Measurements from ENCODE around the gene STMN1. TPM values are rescaled to one million over a fixed set of nuclear protein-coding genes. Genes with fewer than 3 reads are reported as not detected.

The STMN1 gene
- total and polyA plus RNA-seq, 2 of the 8 experiments (the other 6 are each of a cell fraction or from before 2014, with no cell fraction given), result 116 to 564 TPM

DNA sequence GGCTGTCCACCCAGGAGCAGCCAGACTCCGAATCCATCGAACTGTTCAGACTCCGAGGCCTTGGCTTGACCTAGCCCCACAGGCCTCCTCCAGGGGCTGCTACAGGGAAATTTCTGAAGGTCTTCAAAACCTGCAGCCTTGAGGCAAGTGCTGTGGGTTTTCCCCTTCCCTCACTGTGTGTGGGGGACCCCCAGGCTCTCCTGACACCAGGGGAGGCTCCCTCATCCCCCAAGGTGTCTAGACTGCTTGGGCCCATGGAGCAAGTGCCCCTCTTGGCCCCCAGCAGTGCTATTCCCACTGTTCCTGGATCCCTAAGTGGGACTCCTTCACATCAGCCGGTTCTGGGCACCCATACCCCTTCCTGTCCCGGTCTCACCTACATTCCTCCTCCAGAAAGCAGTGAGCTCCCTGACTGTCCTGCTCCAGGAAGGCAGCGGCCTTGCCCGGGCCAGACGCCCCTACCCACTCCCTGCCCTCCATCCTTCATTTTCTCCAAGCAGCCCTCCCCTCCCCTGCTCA, 31.5 kb downstream of the STMN1 start:
- POLR2A ChIA-PET (ENCODE audit: partially characterized antibody), result interaction anchor here (0.7 to 4.1 kb wide), 22 partner anchors 8 to 161 kb away, joined by 3 to 29 read pairs (median 6); partner anchors contain the start of genes MTFR1L, PAFAH2 and STMN1
- H3K9ac ChIP-seq (replicated peaks in 1 of 4; ENCODE audit: extremely low read depth in 1 of 4, low read depth in 3 of 4, low read length in 3 of 4), result peak overlapping the region in 1 of 4 experiments; percentile 20; a peak in 1 of 7 replicates
- no peak for FAIRE-seq

More for the DNA sequence above, 31.5 kb downstream of the STMN1 start:
- H3K14ac ChIP-seq (ENCODE audit: insufficient read length), result no peak overlapping the region
- H3K4me3 ChIP-seq (ENCODE audit: extremely low read depth in 1 of 4, insufficient read depth in 2 of 4, low read depth in 3 of 4, low read length in 4 of 4), result peak overlapping the region; percentile 26 to 69 (median 48)
- peak overlapping the region; percentile 68 to 79 for H3K4me2 ChIP-seq (ENCODE audit: insufficient read depth in 1 of 2, low read depth in 2 of 2, low read length in 2 of 2)
- H3K23me2 ChIP-seq (ENCODE audit: low read depth, low read length), result peaks cover 8% of the 10 kb centered on the region
- H3K18ac ChIP-seq (ENCODE audit: extremely low read depth, low read length), result peak overlapping the region; percentile 48
- no peak overlapping the region for H2BK120ac ChIP-seq (replicated peaks; ENCODE audit: low read depth, low read length)
- no peak overlapping the region for H3K27ac ChIP-seq (ENCODE audit: low read depth, low read length)
- WGBS, 2 experiments (ENCODE audit: extremely low coverage in 1 of 2, insufficient coverage in 1 of 2, insufficient read length in 1 of 2, insufficient replicate concordance in 2 of 2, low coverage in 1 of 2, low lambda C conversion rate in 2 of 2, missing lambda C conversion rate in 1 of 2), result 47% methylated on average over 8 of the region's 8 CpGs; no CpG with 5 or more reads in 1 of the 2 experiments
- H2BK20ac ChIP-seq (ENCODE audit: low read length), result no peak overlapping the region
- peaks cover 2% of the 10 kb centered on the region for H3K79me1 ChIP-seq (ENCODE audit: low read depth, low read length)
- H3K36me3 ChIP-seq (ENCODE audit: control insufficient read depth in 2 of 4, insufficient read depth in 4 of 4, low read length in 3 of 4), result no peaks in the 10 kb centered on the region
- H3K4ac ChIP-seq (replicated peaks; ENCODE audit: insufficient read length, low read depth, low read length), result no peak overlapping the region
- H3K79me2 ChIP-seq (ENCODE audit: control insufficient read depth in 1 of 2, insufficient read depth in 2 of 2, low read length in 2 of 2), result no peaks in the 10 kb centered on the region
- H4K20me1 ChIP-seq (replicated peaks in 1 of 2; ENCODE audit: control insufficient read depth in 1 of 2, insufficient read depth in 2 of 2, low read length in 2 of 2), result no peaks in the 10 kb centered on the region
- H3K56ac ChIP-seq (replicated peaks; ENCODE audit: insufficient read length, low read depth, low read length), result no peak overlapping the region
- H2BK5ac ChIP-seq (ENCODE audit: low read depth, low read length), result peak overlapping the region; percentile 66; the same call in 1 of the 2 replicates
- H3K23ac ChIP-seq (ENCODE audit: insufficient read length), result no peak overlapping the region
- peak overlapping the region; percentile 65; the same call in 1 of the 2 replicates for H2BK15ac ChIP-seq (ENCODE audit: low read length)
- H2BK12ac ChIP-seq (ENCODE audit: low read depth, low read length), result peak overlapping the region; percentile 27; the same call in 1 of the 2 replicates
- H3K4me1 ChIP-seq (replicated peaks in 1 of 4; ENCODE audit: control insufficient read depth in 3 of 4, insufficient read depth in 4 of 4, low read length in 3 of 4), result peaks cover 0 to 16% (median 11%) of the 10 kb centered on the region in 4 experiments; a peak in 5 of 7 replicates
- no peaks in the 10 kb centered on the region for H3K9me3 ChIP-seq (ENCODE audit: insufficient read depth in 2 of 2, low read depth in 1 of 2, low read length in 1 of 2)
- CTCF ChIA-PET (ENCODE audit: partially characterized antibody), result interaction anchor here (1.1 to 4.0 kb wide), 6 partner anchors 13 to 142 kb away, joined by 3 to 25 read pairs (median 8); partner anchors contain the start of gene PAFAH2
- no peak for TF ChIP-seq NRF1 (IDR thresholded peaks at IDR 0.05; ENCODE audit: low read depth, low read length)
- TF ChIP-seq TBP (IDR thresholded peaks at IDR 0.05; ENCODE audit: low read depth, low read length), result peak; percentile 3; the same call in 1 of the 2 replicates
- H2AFZ ChIP-seq (ENCODE audit: low read length), result no peak overlapping the region
- H4K91ac ChIP-seq (replicated peaks; ENCODE audit: insufficient read length, low read length), result peak overlapping the region; percentile 30
- H4K8ac ChIP-seq (ENCODE audit: extremely low read depth, insufficient read depth, low read length), result no peak overlapping the region
- H4K5ac ChIP-seq (ENCODE audit: insufficient read length, low read depth, low read length), result peak overlapping the region; percentile 19
- peaks cover 0 to 3% (median 1%) of the 10 kb centered on the region in 4 experiments; a peak in 4 of 7 replicates for H3K27me3 ChIP-seq (replicated peaks in 1 of 4; ENCODE audit: control insufficient read depth in 3 of 4, extremely low read depth in 1 of 4, insufficient read depth in 3 of 4, low read length in 3 of 4)
- DNase-seq (ENCODE audit: low read depth in 1 of 2, low spot score in 2 of 2), result no peak
- H2AK5ac ChIP-seq (ENCODE audit: low read depth, low read length), result no peak overlapping the region

Measured in H1 (cell line).